SKM-1 (cell line): ENCODE measurements around the gene CPT1A.

Experiments used
- DNase-seq: peaks from one replicate; lab custom pipeline; 2025; ENCODE audit not compliant: unreplicated experiment; lab: John Stamatoyannopoulos, UW

CPT1A gene

GRCh38 chr11:68804786-68805185, 36.9 kb downstream of the CPT1A start:
- no peak for DNase-seq

GRCh38 chr11:68803766-68804165, 38.0 kb downstream of the CPT1A start:
- no peak for DNase-seq

DNA sequence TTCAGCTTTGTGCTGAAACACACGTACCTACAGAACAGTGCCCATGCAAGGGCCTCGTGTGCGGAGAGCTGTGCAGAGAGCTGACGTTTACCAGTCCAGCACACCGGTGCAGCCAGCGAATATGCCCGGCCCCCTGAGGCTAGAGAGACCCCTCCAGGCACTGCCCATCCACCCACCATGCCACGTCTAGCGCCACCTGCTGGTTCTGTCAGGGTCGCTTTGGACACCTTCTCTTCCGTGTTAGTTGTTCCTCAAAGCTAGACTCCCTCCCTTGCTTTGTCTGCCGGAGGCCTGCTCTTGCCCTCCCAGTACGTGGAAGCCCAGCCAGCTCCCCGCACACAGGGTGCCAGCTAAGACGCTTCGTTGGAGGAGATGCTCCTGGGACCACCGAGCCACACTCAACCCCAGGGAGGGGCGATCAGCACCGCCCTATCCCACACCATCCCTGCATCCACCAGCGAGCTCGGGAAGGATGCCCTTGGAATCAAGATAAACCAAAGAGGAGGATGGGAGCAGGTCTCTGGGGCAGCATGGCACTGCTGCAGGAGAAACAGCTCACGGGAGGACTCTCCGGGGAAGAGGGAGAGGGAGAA, 43.4 kb downstream of the CPT1A start:
- no peak for DNase-seq

DNA sequence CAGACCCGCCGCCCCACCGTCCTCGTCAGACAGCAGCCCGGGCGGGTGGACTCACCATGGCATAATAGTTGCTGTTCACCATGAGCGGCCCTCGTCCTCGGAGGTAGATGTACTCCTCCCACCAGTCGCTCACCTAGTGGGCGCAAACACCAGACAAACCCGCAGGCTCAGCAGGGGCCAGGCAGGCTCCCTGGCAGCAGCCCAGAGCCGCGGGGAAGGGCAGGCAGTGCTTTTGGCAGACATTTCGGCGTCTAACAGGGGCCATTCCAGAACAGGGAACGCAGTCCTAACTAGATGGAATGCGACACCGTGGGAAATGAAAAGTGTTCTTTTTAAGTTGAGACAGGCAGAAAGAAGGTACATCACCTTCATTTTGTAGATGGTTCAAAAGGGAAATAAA, 44.9 kb downstream of the CPT1A start:
- no peak for DNase-seq

GRCh38 chr11:68792400-68792966, 49.2 kb downstream of the CPT1A start:
- DNase-seq, result no peak

DNA sequence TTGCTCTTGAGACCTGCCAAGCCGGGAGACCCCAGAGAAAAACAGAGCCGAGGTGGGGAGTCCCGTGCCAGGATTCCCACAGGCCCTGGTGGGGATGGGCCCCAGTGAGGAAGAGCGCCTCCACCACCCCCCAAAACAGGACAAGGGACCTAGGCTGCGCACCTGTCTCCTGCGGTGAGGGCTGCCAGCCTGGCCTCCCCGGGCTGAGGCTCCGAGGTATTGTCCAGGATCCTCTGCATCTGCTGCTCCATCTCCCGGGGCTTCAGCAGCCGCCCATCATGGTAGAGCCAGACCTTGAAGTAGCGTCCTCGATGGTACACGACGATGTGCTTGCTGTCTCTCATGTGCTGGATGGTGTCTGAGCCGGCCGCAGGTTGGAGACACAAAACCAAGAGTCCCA, 57.1 kb downstream of the CPT1A start:
- DNase-seq, result no peak

DNA sequence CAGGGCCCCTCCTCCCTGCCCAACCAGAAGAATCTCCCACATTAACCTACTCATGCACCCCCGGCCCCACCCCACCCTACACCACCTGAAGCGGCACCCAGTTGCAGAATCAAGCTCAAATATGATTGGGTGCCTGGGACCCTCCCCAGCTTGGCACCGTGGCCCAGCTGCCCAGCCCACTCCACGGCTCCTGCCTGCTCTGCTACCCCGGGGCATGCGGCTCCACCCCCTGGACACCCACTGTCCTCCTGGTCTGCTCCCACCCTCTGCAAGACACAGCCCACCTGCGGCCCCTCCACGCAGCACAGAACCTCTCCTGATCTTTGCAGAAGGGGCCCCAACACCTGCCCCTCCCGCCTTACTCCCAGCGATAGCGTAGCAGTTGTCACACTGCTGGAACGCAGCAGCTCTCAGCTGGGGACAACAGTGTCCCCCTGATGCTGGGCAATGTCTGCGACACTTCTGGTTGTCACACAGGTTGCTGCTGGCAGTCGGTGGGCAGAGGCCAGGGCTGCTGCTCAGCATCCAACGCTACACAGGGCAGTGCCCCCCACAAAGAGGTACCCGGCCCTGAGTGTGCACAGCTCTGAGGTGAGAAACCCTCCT, 58.4 kb downstream of the CPT1A start:
- no peak for DNase-seq

DNA sequence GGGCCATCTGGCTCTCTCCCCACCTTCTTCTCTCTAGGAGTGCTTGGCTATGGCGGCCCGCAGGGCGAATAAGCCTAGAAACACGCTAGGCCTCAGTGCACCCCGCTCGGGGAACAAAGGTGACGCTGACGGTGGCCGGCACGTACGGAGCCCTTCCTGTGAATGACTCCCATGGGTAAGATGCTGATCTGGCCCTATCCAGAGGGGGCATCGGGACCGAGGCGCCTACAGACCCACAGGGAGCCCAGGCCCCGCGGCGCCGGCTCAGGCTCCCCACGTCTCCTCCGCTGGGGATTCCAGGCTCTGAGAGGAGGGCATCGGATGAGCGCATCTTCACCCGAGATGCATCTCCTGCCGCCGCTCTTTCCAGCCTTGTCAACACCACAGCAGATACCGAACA, 59.0 kb downstream of the CPT1A start:
- DNase-seq, result no peak

GRCh38 chr11:68780829-68781228, 60.9 kb downstream of the CPT1A start:
- no peak for DNase-seq

- DNase-seq, result no peak
Measured at GRCh38 chr11:68778205-68778604, 63.5 kb downstream of the CPT1A start.

DNA sequence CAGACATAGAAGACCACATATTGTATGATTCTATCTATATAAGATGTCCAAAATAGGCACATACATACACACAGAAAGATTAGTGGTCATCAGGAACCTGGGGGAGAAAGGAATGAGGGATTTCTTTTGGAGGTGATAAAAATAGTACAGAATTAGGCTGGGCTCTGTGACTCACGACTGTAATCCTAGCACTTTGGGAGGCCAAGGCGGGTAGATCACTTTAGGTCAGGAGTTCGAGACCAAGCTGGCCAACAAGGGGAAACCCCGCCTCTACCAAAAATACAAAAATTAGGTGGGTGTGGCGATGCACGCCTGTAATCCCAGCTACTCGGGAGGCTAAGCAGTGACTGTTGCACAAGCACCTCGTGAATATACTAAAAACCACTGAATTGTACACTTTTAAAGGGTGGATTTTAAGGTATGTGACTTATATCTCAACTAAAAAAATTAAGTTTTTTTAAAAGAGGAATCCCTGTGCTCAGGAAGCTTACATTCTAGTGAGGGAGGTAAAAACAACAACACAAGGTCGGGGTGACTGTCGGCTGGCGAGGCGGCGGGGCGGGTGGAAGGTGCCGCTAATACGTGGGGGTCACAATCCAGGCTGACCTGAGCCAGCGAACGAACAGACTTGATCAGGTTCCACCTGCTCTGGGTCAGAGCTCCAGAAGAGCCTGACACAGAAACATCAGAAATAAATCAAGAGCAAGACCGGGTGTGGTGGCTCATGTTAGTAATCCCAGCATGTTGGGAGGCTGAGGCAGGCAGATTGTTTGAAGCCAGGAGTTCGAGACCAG, 65.1 kb downstream of the CPT1A start:
- no peak for DNase-seq

DNA sequence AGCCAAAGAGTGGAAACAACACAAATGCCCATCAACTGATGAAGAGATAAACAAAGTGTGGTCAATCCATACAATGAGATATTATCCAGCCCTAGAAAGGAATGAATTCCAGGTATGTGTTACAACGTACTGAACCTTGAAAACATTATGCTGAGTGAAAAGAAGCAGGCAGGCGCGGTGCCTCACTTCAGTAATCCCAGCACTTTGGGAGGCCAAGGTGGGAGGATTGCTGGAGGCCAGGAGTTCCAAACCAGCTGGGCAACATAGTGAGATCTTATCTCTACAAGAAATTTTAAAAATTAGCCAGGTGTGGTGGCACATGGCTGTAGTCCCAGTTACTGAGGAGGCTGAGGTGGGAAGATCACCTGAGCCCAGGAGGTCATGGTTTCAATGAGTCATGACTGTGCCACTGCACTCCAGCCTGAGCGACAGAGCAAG, 65.7 kb downstream of the CPT1A start:
- no peak for DNase-seq

- no peak for DNase-seq
Measured at GRCh38 chr11:68774194-68774585, 67.5 kb downstream of the CPT1A start.

DNA sequence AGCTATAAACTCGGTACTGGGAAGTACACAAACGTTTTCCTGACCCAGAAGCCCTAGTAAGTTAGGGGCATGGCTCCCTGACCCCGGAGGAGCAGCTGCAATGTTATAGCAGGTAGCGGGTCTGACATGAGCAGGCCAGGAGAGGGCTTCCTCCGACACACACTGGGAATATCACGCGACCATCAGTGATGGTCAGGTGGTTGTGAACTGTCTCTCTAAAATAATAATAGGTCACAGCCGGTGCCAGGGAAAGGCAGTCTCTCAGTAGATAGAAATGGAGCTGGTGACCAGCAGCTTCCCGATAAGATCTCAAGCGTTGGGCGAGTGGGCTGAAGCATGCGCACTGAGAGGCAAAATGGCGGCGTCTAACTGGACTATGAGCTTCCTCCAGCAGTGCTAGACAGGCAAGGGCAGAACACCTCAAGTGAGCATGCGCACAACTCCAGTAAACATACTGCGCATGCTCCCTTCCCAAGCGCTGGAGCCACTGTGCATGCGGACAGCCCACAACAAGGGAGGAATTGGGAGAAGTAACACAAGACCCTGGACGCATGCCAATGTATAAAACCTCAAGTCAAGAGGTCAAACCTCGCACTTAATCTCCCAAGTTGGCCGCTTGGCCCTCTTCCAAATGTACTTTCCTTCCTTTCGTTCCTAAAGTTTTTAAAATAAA, 68.1 kb downstream of the CPT1A start:
- DNase-seq, result no peak

DNA sequence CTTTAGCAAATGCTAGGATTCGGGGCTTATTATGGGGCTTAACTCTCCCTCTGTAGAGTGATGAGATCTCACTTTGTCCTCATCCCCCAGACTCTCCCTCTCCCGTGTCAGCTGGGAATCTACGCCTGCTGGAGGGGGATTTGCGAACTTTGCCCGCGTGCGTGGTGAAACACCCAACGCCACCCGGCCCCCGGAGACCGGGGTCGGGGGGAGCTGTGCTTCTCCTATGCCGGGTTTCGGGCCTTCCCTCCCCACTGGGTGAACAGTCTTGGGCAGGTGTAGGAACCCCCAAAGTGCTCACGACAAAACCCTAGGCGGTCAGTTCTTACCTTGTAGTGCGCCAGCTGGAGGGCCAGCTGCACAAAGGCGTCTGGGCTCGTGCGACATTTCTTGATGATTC, 68.8 kb downstream of the CPT1A start:
- DNase-seq, result no peak

DNA sequence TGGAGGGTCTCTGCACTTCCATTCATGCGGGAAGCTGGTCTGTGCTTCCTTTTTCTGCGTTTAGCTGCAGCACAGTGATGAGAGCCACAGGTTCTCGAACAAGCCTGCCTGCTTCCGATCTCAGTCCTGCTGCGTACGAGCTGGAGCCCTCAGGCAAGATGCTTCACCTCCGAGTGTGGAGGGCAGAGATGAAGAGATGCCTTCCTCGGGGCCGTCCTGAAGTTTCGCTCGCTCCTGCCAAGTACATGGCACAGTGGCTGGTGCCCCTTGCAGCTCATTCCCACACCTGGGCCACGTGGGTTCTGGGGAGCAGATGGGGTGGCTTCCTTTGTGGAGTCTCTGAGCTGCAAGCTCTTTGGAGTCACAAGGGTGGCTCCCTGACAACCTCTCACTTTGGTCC, 70.9 kb downstream of the CPT1A start:
- DNase-seq, result no peak

- no peak for DNase-seq
Measured at GRCh38 chr11:68767672-68768071, 74.0 kb downstream of the CPT1A start.

DNA sequence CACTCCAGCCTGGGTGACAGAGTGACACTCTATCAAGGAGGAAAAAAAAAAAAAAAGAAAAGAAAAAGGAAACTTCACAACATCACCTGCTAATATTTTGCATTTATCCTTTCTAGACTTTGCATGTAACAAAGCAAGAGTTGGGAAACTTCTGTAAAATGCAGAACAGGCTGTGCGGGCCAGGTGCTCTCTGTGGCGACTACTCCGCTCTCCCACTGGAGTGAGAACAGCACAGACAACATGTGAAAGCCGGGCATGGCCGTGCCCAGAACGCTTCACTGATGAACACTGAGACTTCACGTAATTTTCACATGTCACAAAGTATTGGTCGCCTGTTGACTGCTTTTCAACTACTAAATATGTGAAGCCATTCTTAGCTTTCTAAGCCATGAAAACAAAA, 74.9 kb downstream of the CPT1A start:
- DNase-seq, result no peak

- no peak for DNase-seq
Measured at GRCh38 chr11:68764746-68765145, 77.0 kb downstream of the CPT1A start.

DNA sequence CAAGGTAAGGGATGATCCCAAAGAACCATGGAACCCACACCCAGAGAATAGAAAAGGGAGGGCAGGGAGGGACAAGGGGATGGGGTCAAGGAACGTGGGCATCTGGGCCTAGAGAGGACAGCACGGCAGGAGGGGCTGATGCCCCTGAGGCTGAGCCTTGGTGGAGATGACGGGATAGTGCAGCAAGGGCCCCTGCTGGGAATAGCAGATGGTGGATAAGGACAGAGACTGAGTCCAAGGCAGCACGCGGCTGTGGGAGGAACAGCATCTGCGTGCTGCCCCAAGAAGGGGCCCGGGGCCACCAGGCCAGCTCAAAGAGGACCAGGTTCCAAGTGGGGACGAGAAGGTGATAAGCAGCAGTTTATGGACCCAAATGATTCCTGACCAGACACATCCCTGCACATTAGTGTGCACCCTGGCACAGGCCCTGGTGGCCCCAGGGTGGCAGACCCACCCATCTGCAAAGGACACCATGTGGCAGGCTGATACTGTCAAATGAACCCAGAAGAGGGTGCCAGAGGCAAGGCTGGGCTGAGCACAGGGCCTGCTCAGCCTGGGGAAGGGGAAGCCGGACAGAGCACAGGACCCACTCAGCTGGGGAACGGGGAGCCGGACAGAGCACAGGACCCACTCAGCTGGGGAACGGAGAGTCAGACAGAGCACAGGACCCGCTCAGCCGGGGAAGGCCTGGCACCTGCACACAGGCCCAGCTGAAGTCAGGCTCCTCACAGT, 77.6 kb downstream of the CPT1A start:
- DNase-seq, result no peak

DNA sequence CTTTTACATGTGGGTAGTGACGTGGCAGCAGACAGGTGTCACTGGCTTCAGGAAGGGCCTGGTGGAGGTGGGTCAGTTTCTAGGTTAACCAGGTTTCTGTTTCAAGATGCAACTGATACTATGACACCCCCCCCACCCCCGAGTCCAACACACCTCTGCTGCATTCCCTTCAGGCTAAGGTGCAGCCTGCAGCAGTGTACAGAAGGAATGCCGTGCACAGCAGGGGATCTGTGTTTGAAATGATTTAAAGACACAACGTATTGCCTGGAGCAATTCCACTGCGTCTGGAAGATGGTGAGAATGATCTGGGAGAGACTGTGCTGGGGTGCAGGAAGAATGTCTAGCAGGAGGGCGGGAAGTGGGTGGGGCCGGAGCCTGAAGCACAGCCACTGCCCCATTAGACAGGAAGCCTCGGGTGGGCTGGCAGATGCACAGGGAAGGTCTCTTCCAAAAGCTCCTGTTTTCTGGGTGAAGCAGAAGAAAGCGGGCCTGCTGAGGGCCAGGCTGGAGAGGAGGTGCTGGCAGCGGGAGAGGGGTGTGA, 78.5 kb downstream of the CPT1A start:
- DNase-seq, result no peak
